ENCODE measurements around the gene COX6A1.
"Not testable (repeated sequence)": the region's sequence is repeated elsewhere in the genome, so short reads cannot be mapped to it uniquely, and the experiment has no call there.

COX6A1 gene

GRCh38 chr12:120468325-120468820 lies 30.5 kb downstream of the COX6A1 start:
- no peak for DNase-seq (ENCODE audit: low read depth)

- no peak for DNase-seq (ENCODE audit: low read depth)
Measured at GRCh38 chr12:120468821-120469449, 31.0 kb downstream of the COX6A1 start.

GRCh38 chr12:120469450-120470149 lies 31.7 kb downstream of the COX6A1 start, which contains the start of gene SRSF9:
Gene SRSF9 (minus strand): TSS chr12:120469748. CDS start chr12:120469609, 139 bp downstream.
- peak; percentile 76 for DNase-seq (ENCODE audit: low read depth)

GRCh38 chr12:120470150-120470784 lies 32.4 kb downstream of the COX6A1 start:
- no peak for DNase-seq (ENCODE audit: low read depth)

GRCh38 chr12:120472521-120472920 lies 34.6 kb downstream of the COX6A1 start:
- no peak for DNase-seq (ENCODE audit: low read depth)

- DNase-seq (ENCODE audit: low read depth) = no peak
Measured at GRCh38 chr12:120473807-120474615, 36.1 kb downstream of the COX6A1 start.

GRCh38 chr12:120474616-120474960 lies 36.7 kb downstream of the COX6A1 start:
- DNase-seq (ENCODE audit: low read depth) = peak; percentile 93

GRCh38 chr12:120475643-120476042 lies 37.7 kb downstream of the COX6A1 start:
- DNase-seq (ENCODE audit: low read depth) = no peak

GRCh38 chr12:120479458-120479857 lies 41.5 kb downstream of the COX6A1 start:
- no peak for DNase-seq (ENCODE audit: low read depth)

GRCh38 chr12:120480211-120480610 lies 42.3 kb downstream of the COX6A1 start:
- DNase-seq (ENCODE audit: low read depth) = no peak

- DNase-seq (ENCODE audit: low read depth) = no peak
Measured at GRCh38 chr12:120481022-120481767, 43.3 kb downstream of the COX6A1 start.

- DNase-seq (ENCODE audit: low read depth) = no peak
Measured at GRCh38 chr12:120483621-120484020, 45.7 kb downstream of the COX6A1 start.

GRCh38 chr12:120485961-120486881 lies 48.3 kb downstream of the COX6A1 start:
- no peak for DNase-seq (ENCODE audit: low read depth)

- DNase-seq (ENCODE audit: low read depth) = not testable (repeated sequence)
Measured at GRCh38 chr12:120487552-120487951, 49.6 kb downstream of the COX6A1 start.

- DNase-seq (ENCODE audit: low read depth) = no peak
Measured at GRCh38 chr12:120488057-120488640, 50.2 kb downstream of the COX6A1 start.

GRCh38 chr12:120489018-120489417 lies 51.1 kb downstream of the COX6A1 start:
- DNase-seq (ENCODE audit: low read depth) = no peak

GRCh38 chr12:120490325-120490724 lies 52.4 kb downstream of the COX6A1 start:
- no peak for DNase-seq (ENCODE audit: low read depth)
